Measurements from ENCODE around the gene GPHN. TPM values are rescaled to one million over a fixed set of nuclear protein-coding genes. Genes with fewer than 3 reads are reported as not detected.
A peak's percentile ranks its signal among the peaks of the same experiment; 100 is the strongest.

Gene GPHN
- total RNA-seq, 1 experiment from 2014 or later, result 11.3 TPM

- Mint-ChIP-seq H3K36me3 (ENCODE audit: insufficient read depth, unreplicated experiment) (no peaks in the 10 kb centered on the region), H3K27me3 (ENCODE audit: insufficient read depth, unreplicated experiment) (no peaks in the 10 kb centered on the region), H3K27ac (ENCODE audit: unreplicated experiment) (peak overlapping the region; percentile 34), H3K9me3 (ENCODE audit: unreplicated experiment) (no peaks in the 10 kb centered on the region), H3K4me1 (ENCODE audit: low read depth, unreplicated experiment) (peaks cover 8% of the 10 kb centered on the region), H3K4me3 (ENCODE audit: unreplicated experiment) (peak overlapping the region; percentile 18)
- ChIA-PET POLR2A (no interaction called here), CTCF (interaction anchor here (0.8 kb wide), 1 partner anchor 275 kb away, joined by 7 read pairs; no protein-coding TSS in a partner anchor)
- H3K4me3 ChIP-seq (ENCODE audit: low read depth, low read length), result no peak overlapping the region
- TF ChIP-seq CTCF (IDR thresholded peaks at IDR 0.05; ENCODE audit: insufficient read depth in 1 of 2, low read depth in 1 of 2, low read length in 1 of 2, severe bottlenecking in 1 of 2, unreplicated experiment in 1 of 2), result no peak
- no peaks in the 10 kb centered on the region for H3K9me3 ChIP-seq
- no peaks in the 10 kb centered on the region for H3K36me3 ChIP-seq (ENCODE audit: control insufficient read depth, insufficient read depth, low read length)
- no peaks in the 10 kb centered on the region for H3K27me3 ChIP-seq (replicated peaks; ENCODE audit: control insufficient read depth, insufficient read depth, low read length)
- intact Hi-C loops (cut with micrococcal nuclease; ENCODE audit: unreplicated experiment), result no loop called here
- DNase-seq, result peak in 1 of 2 experiments; percentile 4
- no TSS peak for BruUV-seq (replicated peaks)
- peaks cover 9% of the 10 kb centered on the region for H3K4me1 ChIP-seq
Measured at GRCh38 chr14:66634876-66635275, 126.9 kb downstream of the GPHN start.

GRCh38 chr14:66635435-66635834, 127.5 kb downstream of the GPHN start:
- no peak for TF ChIP-seq CTCF (IDR thresholded peaks at IDR 0.05; ENCODE audit: insufficient read depth in 1 of 2, low read depth in 1 of 2, low read length in 1 of 2, severe bottlenecking in 1 of 2, unreplicated experiment in 1 of 2)
- peak overlapping the region; percentile 18 for H3K4me3 Mint-ChIP-seq (ENCODE audit: unreplicated experiment)
- intact Hi-C loops (cut with micrococcal nuclease; ENCODE audit: unreplicated experiment), result no loop called here
- no peaks in the 10 kb centered on the region for H3K36me3 Mint-ChIP-seq (ENCODE audit: insufficient read depth, unreplicated experiment)
- DNase-seq, result no peak
- H3K9me3 Mint-ChIP-seq (ENCODE audit: unreplicated experiment), result no peaks in the 10 kb centered on the region
- POLR2A ChIA-PET, result no interaction called here
- H3K4me3 ChIP-seq (ENCODE audit: low read depth, low read length), result no peak overlapping the region
- no peaks in the 10 kb centered on the region for H3K9me3 ChIP-seq
- peaks cover 9% of the 10 kb centered on the region for H3K4me1 ChIP-seq
- H3K36me3 ChIP-seq (ENCODE audit: control insufficient read depth, insufficient read depth, low read length), result no peaks in the 10 kb centered on the region
- H3K27me3 Mint-ChIP-seq (ENCODE audit: insufficient read depth, unreplicated experiment), result no peaks in the 10 kb centered on the region
- CTCF ChIA-PET, result interaction anchor here (0.8 kb wide), 1 partner anchor 276 kb away, joined by 7 read pairs; no protein-coding TSS in a partner anchor
- peaks cover 8% of the 10 kb centered on the region for H3K4me1 Mint-ChIP-seq (ENCODE audit: low read depth, unreplicated experiment)
- no peaks in the 10 kb centered on the region for H3K27me3 ChIP-seq (replicated peaks; ENCODE audit: control insufficient read depth, insufficient read depth, low read length)
- BruUV-seq (replicated peaks), result no TSS peak
- peak overlapping the region; percentile 34 for H3K27ac Mint-ChIP-seq (ENCODE audit: unreplicated experiment)

- peaks cover 9% of the 10 kb centered on the region for H3K4me1 ChIP-seq
- Mint-ChIP-seq H3K27ac (ENCODE audit: unreplicated experiment) (no peak overlapping the region), H3K4me1 (ENCODE audit: low read depth, unreplicated experiment) (peaks cover 8% of the 10 kb centered on the region), H3K4me3 (ENCODE audit: unreplicated experiment) (no peak overlapping the region), H3K27me3 (ENCODE audit: insufficient read depth, unreplicated experiment) (no peaks in the 10 kb centered on the region), H3K9me3 (ENCODE audit: unreplicated experiment) (no peaks in the 10 kb centered on the region), H3K36me3 (ENCODE audit: insufficient read depth, unreplicated experiment) (no peaks in the 10 kb centered on the region)
- no peaks in the 10 kb centered on the region for H3K36me3 ChIP-seq (ENCODE audit: control insufficient read depth, insufficient read depth, low read length)
- no peaks in the 10 kb centered on the region for H3K9me3 ChIP-seq
- intact Hi-C loops (cut with micrococcal nuclease; ENCODE audit: unreplicated experiment), result no loop called here
- ChIA-PET POLR2A (no interaction called here), CTCF (no interaction called here)
- DNase-seq, result no peak
- no TSS peak for BruUV-seq (replicated peaks)
- H3K27me3 ChIP-seq (replicated peaks; ENCODE audit: control insufficient read depth, insufficient read depth, low read length), result no peaks in the 10 kb centered on the region
- no peak for TF ChIP-seq CTCF (IDR thresholded peaks at IDR 0.05; ENCODE audit: insufficient read depth in 1 of 2, low read depth in 1 of 2, low read length in 1 of 2, severe bottlenecking in 1 of 2, unreplicated experiment in 1 of 2)
- H3K4me3 ChIP-seq (ENCODE audit: low read depth, low read length), result no peak overlapping the region
Measured at GRCh38 chr14:66636240-66636639, 128.3 kb downstream of the GPHN start.
